ENCODE results near the gene REST.

GRCh38 chr4:56861360-56861759 is 46.3 kb upstream of the REST start:
- TF ChIP-seq EZH2 (IDR thresholded peaks at IDR 0.05), result no peak
- TF ChIP-seq POLR2AphosphoS5 (IDR thresholded peaks at IDR 0.05; ENCODE audit: borderline replicate concordance, low read depth, low read length), result no peak
